Astrocyte (in vitro differentiated cells and primary cell): ENCODE results near the gene ZNF879.

ENCODE experiments used
- EZH2 ChIP-seq: IDR thresholded peaks from 2 replicates; pipeline ENCODE4 v1.6.1; 2012; ENCODE audit warnings: mild to moderate bottlenecking, low read length, inconsistent platforms; ENCODE audit not compliant: insufficient read depth
- TF ChIP-seq, protein P1 (sequence below): IDR thresholded peaks from 2 replicates; pipeline ENCODE4 v1.5.1; 2011; ENCODE audit warnings: low read depth, mild to moderate bottlenecking, inconsistent platforms, low read length, moderate library complexity; ENCODE audit not compliant: insufficient read depth

DNA sequence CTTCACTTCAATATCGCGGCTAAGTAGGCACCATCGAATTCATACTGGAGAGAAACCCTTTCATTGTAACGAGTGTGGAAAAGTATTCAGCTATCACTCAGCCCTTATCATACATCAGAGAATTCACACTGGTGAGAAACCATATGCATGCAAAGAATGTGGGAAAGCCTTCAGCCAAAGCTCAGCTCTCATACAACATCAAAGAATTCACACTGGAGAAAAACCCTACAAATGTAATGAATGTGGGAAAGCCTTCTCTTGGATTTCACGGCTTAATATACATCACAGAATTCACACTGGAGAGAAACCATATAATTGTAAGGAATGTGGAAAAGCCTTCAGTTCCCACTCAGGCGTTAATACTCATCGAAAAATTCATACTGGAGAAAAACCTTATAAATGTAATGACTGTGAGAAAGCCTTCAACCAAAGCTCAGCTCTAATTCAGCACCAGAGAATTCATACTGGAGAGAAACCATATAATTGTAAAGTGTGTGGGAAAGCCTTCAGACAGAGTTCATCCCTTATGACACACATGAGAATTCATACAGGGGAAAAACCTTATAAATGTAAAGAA is 9.5 kb downstream of the ZNF879 start:
- TF ChIP-seq, protein P1, sequence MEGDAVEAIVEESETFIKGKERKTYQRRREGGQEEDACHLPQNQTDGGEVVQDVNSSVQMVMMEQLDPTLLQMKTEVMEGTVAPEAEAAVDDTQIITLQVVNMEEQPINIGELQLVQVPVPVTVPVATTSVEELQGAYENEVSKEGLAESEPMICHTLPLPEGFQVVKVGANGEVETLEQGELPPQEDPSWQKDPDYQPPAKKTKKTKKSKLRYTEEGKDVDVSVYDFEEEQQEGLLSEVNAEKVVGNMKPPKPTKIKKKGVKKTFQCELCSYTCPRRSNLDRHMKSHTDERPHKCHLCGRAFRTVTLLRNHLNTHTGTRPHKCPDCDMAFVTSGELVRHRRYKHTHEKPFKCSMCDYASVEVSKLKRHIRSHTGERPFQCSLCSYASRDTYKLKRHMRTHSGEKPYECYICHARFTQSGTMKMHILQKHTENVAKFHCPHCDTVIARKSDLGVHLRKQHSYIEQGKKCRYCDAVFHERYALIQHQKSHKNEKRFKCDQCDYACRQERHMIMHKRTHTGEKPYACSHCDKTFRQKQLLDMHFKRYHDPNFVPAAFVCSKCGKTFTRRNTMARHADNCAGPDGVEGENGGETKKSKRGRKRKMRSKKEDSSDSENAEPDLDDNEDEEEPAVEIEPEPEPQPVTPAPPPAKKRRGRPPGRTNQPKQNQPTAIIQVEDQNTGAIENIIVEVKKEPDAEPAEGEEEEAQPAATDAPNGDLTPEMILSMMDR, result no peak
- TF ChIP-seq EZH2, result no peak
